Measurements from ENCODE around the gene SEMA5A.

Gene SEMA5A

DNA sequence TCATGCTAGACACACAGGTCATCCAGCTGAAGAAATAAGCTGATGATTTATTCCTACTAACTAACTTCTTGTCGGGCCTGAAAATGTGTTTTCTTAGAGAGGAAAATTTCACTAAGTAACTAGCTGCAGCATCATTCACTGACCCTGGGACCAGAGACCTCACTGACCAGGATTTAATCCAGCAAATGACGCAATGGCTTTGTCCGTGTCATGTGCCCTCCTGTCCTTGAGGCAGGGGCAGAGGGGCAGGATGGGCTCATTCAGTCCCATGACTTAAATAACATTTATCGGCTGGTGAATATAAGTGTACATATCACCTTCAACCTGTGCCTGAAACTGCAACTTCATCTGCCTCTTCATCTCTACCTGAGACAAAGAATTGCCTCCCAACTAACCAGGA is 154.8 kb downstream of the SEMA5A start:
- Histone ChIP-seq H3K36me3 (no peaks in the 10 kb centered on the region), H3K27me3 (no peaks in the 10 kb centered on the region), H3K9me3 (no peaks in the 10 kb centered on the region), H3K4me1 (no peaks in the 10 kb centered on the region), H3K4me3 (ENCODE audit: low read depth, low read length) (no peak overlapping the region)
- TF ChIP-seq, protein P1, sequence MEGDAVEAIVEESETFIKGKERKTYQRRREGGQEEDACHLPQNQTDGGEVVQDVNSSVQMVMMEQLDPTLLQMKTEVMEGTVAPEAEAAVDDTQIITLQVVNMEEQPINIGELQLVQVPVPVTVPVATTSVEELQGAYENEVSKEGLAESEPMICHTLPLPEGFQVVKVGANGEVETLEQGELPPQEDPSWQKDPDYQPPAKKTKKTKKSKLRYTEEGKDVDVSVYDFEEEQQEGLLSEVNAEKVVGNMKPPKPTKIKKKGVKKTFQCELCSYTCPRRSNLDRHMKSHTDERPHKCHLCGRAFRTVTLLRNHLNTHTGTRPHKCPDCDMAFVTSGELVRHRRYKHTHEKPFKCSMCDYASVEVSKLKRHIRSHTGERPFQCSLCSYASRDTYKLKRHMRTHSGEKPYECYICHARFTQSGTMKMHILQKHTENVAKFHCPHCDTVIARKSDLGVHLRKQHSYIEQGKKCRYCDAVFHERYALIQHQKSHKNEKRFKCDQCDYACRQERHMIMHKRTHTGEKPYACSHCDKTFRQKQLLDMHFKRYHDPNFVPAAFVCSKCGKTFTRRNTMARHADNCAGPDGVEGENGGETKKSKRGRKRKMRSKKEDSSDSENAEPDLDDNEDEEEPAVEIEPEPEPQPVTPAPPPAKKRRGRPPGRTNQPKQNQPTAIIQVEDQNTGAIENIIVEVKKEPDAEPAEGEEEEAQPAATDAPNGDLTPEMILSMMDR (IDR thresholded peaks at IDR 0.05; ENCODE audit: low read depth, low read length): no peak
- no peak for DNase-seq

DNA sequence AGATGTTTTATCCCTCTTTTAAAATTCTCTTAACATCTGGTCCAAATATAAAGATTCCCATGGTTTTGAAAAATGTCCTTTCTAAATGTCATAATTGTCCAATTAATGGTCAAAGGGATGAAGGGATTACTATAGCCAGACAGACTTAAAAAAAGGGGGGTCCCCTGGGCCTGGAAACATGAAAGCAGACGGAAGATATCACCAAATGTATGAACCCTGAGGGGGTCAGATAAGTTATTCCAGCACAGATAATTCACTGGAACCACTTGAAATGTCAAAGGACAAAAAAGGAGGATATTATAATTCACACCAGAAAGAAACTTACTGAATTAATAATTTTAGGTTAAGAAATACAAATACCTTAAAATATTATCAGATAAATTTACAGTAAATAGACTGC is 155.8 kb downstream of the SEMA5A start:
- no peaks in the 10 kb centered on the region for H3K4me1 ChIP-seq
- H3K9me3 ChIP-seq: no peaks in the 10 kb centered on the region
- H3K36me3 ChIP-seq: no peaks in the 10 kb centered on the region
- DNase-seq: no peak
- no peak overlapping the region for H3K4me3 ChIP-seq (ENCODE audit: low read depth, low read length)
- no peaks in the 10 kb centered on the region for H3K27me3 ChIP-seq
- TF ChIP-seq, protein P1 (IDR thresholded peaks at IDR 0.05; ENCODE audit: low read depth, low read length): no peak

DNA sequence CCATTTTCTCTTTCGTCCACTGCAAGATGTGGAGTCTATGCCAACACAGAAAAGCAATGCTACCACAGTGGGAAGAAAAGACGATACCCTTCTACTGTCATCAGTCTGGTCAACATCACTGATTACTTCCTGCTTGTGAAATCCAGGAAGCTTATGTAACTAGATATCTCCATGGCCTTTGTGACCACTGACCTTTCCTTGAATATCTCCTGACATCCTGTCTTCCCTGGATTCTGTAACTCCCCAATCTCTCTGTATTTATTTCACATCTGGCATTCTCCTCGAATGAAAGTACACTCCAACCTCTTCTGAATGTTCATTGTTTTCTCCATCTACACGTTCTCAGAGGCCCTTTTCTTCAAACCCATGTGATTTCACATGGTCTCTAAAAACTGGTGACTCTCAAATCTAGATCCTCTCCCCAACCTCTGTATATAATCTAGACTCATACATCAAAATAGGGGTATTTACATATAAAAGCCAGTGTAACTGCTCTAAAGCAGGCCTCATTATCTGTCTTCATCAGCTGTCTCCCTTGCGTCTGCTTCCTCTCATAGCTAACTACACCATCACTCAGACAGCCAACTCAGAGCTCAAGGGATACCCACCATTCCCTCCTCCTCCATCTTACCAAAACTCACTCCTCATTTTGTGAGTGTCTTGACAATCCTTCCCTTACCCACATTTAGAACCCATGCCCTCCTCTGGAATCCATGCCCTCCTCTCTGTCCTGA is 156.8 kb downstream of the SEMA5A start:
- Histone ChIP-seq H3K36me3 (no peaks in the 10 kb centered on the region), H3K4me1 (no peaks in the 10 kb centered on the region), H3K4me3 (ENCODE audit: low read depth, low read length) (no peak overlapping the region), H3K27me3 (no peaks in the 10 kb centered on the region), H3K9me3 (no peaks in the 10 kb centered on the region)
- TF ChIP-seq, protein P1 (IDR thresholded peaks at IDR 0.05; ENCODE audit: low read depth, low read length): no peak
- DNase-seq: no peak

DNA sequence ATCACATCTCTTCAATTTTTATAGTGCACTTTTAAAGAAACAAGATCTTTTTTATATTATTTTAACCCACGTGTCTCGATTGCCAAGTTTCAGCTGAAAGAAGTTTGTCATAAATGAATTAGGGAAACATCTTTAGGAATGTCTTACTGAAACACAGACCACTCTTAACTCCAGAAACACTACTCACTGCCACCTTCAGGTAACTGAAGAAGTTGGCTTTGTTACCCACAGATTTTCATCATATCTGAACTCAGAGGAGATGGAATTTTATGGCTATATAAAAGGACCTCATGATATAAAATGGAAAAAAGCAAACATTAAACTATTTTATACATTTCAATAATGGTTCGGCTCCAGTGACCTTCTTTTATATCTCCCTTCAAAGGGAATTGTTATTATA is 158.0 kb downstream of the SEMA5A start:
- Histone ChIP-seq H3K4me1 (no peaks in the 10 kb centered on the region), H3K36me3 (no peaks in the 10 kb centered on the region), H3K4me3 (ENCODE audit: low read depth, low read length) (no peak overlapping the region), H3K27me3 (no peaks in the 10 kb centered on the region), H3K9me3 (no peaks in the 10 kb centered on the region)
- TF ChIP-seq, protein P1 (IDR thresholded peaks at IDR 0.05; ENCODE audit: low read depth, low read length): no peak
- DNase-seq: no peak

DNA sequence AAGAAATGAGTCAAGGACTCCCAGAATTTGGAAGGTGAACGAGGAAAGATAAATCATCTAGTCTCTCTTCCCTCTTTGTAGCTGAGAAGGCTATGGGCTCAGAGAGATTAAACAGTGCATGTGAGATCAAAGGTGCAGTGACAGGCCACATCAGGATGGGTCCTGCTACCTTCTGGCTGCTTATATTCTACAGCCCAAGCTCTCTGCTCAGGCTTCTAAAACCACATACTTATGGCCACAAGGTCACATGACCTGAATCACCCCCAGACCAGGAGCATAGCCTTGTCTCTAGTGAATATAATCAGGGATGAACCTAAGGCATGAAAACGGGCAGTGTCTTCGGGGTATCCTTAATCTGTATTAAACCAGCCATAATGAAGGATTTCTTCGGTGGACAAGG is 158.9 kb downstream of the SEMA5A start:
- DNase-seq: no peak
- H3K27me3 ChIP-seq: no peaks in the 10 kb centered on the region
- H3K36me3 ChIP-seq: no peaks in the 10 kb centered on the region
- H3K4me1 ChIP-seq: no peaks in the 10 kb centered on the region
- H3K9me3 ChIP-seq: no peaks in the 10 kb centered on the region
- TF ChIP-seq, protein P1 (IDR thresholded peaks at IDR 0.05; ENCODE audit: low read depth, low read length): no peak
- no peak overlapping the region for H3K4me3 ChIP-seq (ENCODE audit: low read depth, low read length)

DNA sequence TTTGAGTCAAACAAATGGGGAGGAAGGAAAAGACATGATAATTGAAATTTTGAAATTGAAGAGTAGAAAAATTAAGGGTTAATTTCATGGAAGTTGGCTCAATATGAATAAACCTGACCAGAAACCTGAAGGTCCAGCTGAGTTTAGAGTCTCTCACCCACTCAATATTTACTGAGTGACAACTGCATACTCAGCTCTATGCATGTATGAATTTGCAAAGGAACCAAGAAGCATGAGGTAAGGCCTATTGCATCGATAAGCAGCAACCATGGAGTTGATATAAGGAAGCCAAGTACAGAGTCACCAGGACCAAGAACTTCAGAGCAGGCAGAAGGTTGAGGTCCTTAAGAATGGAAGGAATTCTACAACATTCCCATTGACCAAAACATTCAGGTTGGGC is 163.4 kb downstream of the SEMA5A start:
- Histone ChIP-seq H3K36me3 (no peaks in the 10 kb centered on the region), H3K27me3 (no peaks in the 10 kb centered on the region), H3K4me1 (no peaks in the 10 kb centered on the region), H3K4me3 (ENCODE audit: low read depth, low read length) (no peak overlapping the region), H3K9me3 (no peaks in the 10 kb centered on the region)
- TF ChIP-seq, protein P1 (IDR thresholded peaks at IDR 0.05; ENCODE audit: low read depth, low read length): no peak
- DNase-seq: no peak
